Stomach (tissue), 9 donors: ENCODE results near the gene NEK10. TPM values are rescaled to one million over a fixed set of nuclear protein-coding genes. Genes with fewer than 3 reads are reported as not detected.

Experiments
- DNase-seq, 2 donors: peaks; one replicate each; pipeline versions ENCODE4 v3.0.0 to v3.0.0-alpha.2; 2013 to 2019
- H3K27ac ChIP-seq, 5 donors: fragments of 200-600 bp in 4 of 5; sonication (generic) in 4 of 5; one replicate each; pipeline ENCODE4 v1.5.1; 2013 to 2019; ENCODE audit warnings: mild to moderate bottlenecking in 1 of 5, moderate library complexity in 1 of 5
- H3K27me3 ChIP-seq, 3 donors: fragments of 200-600 bp; sonication (generic); one replicate each; pipeline ENCODE4 v1.5.1; 2017 to 2019; ENCODE audit warnings: mixed run types in 1 of 3
- H3K36me3 ChIP-seq, 4 donors: fragments of 200-600 bp; sonication (generic); 1 replicate in 3 of 4; 2 replicates in 1 of 4; pipeline ENCODE4 v1.5.1; 2016 to 2019
- H3K4me1 ChIP-seq, 4 donors: fragments of 200-600 bp; sonication (generic); one replicate each; pipeline ENCODE4 v1.5.1; 2016 to 2019
- H3K4me3 ChIP-seq, 4 donors: fragments of 200-600 bp; sonication (generic) in 3 of 4; one replicate each; pipeline ENCODE4 v1.5.1; 2016 to 2019; ENCODE audit warnings: mild to moderate bottlenecking in 1 of 4
- H3K9me3 ChIP-seq, 4 donors: fragments of 200-600 bp; sonication (generic); one replicate each; pipeline ENCODE4 v1.5.1; 2016 to 2019
- CTCF ChIP-seq, 7 experiments: fragments of 450-650 bp in 4 of 7; fragments of 200-600 bp in 3 of 7; sonication (generic) in 3 of 7; IDR thresholded peaks; one replicate each; pipeline ENCODE4 v1.5.1; 2016 to 2019; ENCODE audit warnings: antibody characterized with exemption in 7 of 7, control low read depth in 2 of 7, mild to moderate bottlenecking in 1 of 7
- EP300 ChIP-seq: sonication (generic); formaldehyde crosslinking; IDR thresholded peaks from one replicate; pipeline ENCODE4 v1.6.1; 2017; ENCODE audit warnings: antibody characterized with exemption
- POLR2A ChIP-seq, 4 donors: fragments of 450-650 bp; IDR thresholded peaks; one replicate each; pipeline ENCODE4 v1.6.1; 2016; ENCODE audit warnings: antibody characterized with exemption in 4 of 4, control low read depth in 2 of 4, mild to moderate bottlenecking in 1 of 4, moderate library complexity in 1 of 4
- POLR2AphosphoS5 ChIP-seq, 3 donors: sonication (generic); formaldehyde crosslinking; IDR thresholded peaks; one replicate each; pipeline ENCODE4 v1.6.1; 2016; ENCODE audit warnings: antibody characterized with exemption in 3 of 3
- WGBS, 5 donors: extraction: QIAGEN DNeasy Blood & Tissue Kit in 3 of 5; methylation state at CpG; one replicate each; pipeline versions ENCODE4 v1.1.5 to v1.1.7; 2013 to 2018; 5-methylcytosine and 5-hydroxymethylcytosine counted together
- intact Hi-C: fragments of 100-400 bp; cut with DNase I; formaldehyde crosslinking; loops from one replicate; pipeline ENCODE4 v1.15.1; 2023; ENCODE audit warnings: low total_unique reads
- polyA plus RNA-seq, 3 donors: library from polyadenylated mRNA; stranded (reverse); fragments of 200-250 nt; gene quantifications; one replicate each; pipeline ENCODE4 v1.2.3, GENCODE V29; 2013
- total RNA-seq, 5 donors: library from RNA; depleted of rRNA; stranded (reverse); fragments of >200 nt; gene quantifications; one replicate each; pipeline versions ENCODE4 v1.1.0 to v1.2.3, GENCODE V29; 2014 to 2016
- donor health status: healthy with polysubstance abuse.
- donor health status: Bipolar disorder and iron deficiency.
- donor health status: healthy.

The NEK10 gene
- total and polyA plus RNA-seq, 8 donors = 0.61 to 14.3 (median 1.2) TPM; not detected in 3

GRCh38 chr3:27076815-27077630 is 292.2 kb downstream of the NEK10 start:
- WGBS, 5 donors = 70 to 85% (median 77%) methylated on average over 6 of the region's 6 CpGs
- intact Hi-C loops = no loop called here
- DNase-seq = no peak

GRCh38 chr3:27074914-27075313 is 294.3 kb downstream of the NEK10 start:
- no peaks in the 10 kb centered on the region for H3K36me3 ChIP-seq
- no peak overlapping the region for H3K27ac ChIP-seq
- no peak overlapping the region for H3K4me3 ChIP-seq
- TF ChIP-seq POLR2AphosphoS5 (IDR thresholded peaks at IDR 0.05) = no peak
- no peak for TF ChIP-seq EP300
- TF ChIP-seq CTCF (IDR thresholded peaks at IDR 0.05) = no peak
- no peak for TF ChIP-seq POLR2A (IDR thresholded peaks at IDR 0.05)
- intact Hi-C loops = no loop called here
- DNase-seq = no peak
- peaks cover 0 to 7% (median 0%) of the 10 kb centered on the region in 3 donors for H3K27me3 ChIP-seq
- 87 to 93% (median 91%) methylated on average over 3 of the region's 3 CpGs for WGBS, 5 donors
- no peaks in the 10 kb centered on the region for H3K9me3 ChIP-seq
- no peaks in the 10 kb centered on the region for H3K4me1 ChIP-seq

More at GRCh38 chr3:27076815-27077630, 292.2 kb downstream of the NEK10 start:
- TF ChIP-seq EP300 (no peak), POLR2A (IDR thresholded peaks at IDR 0.05) (no peak), POLR2AphosphoS5 (IDR thresholded peaks at IDR 0.05) (no peak), CTCF (IDR thresholded peaks at IDR 0.05) (no peak)
- Histone ChIP-seq H3K9me3 (no peaks in the 10 kb centered on the region), H3K36me3 (no peaks in the 10 kb centered on the region), H3K4me3 (no peak overlapping the region), H3K27ac (no peak overlapping the region), H3K4me1 (peaks cover 0 to 4% (median under 1%) of the 10 kb centered on the region in 4 donors), H3K27me3 (peaks cover 0 to 7% (median 0%) of the 10 kb centered on the region in 3 donors)

- intact Hi-C loops = no loop called here
- no peaks in the 10 kb centered on the region for H3K4me1 ChIP-seq
- no peak overlapping the region for H3K27ac ChIP-seq
- DNase-seq = no peak
- no peak for TF ChIP-seq POLR2AphosphoS5 (IDR thresholded peaks at IDR 0.05)
- TF ChIP-seq EP300 = no peak
- TF ChIP-seq CTCF (IDR thresholded peaks at IDR 0.05) = no peak
- no peak for TF ChIP-seq POLR2A (IDR thresholded peaks at IDR 0.05)
- no peaks in the 10 kb centered on the region for H3K9me3 ChIP-seq
- WGBS, 5 donors = 64 to 72% (median 64%) methylated on average over 3 of the region's 3 CpGs
- H3K36me3 ChIP-seq = no peaks in the 10 kb centered on the region
- no peak overlapping the region for H3K4me3 ChIP-seq
- H3K27me3 ChIP-seq = peaks cover 0 to 7% (median 0%) of the 10 kb centered on the region in 3 donors
Measured at GRCh38 chr3:27073912-27074311, 295.3 kb downstream of the NEK10 start.

GRCh38 chr3:27072810-27073651 is 296.2 kb downstream of the NEK10 start:
- TF ChIP-seq POLR2AphosphoS5 (IDR thresholded peaks at IDR 0.05) (no peak), POLR2A (IDR thresholded peaks at IDR 0.05) (no peak), EP300 (no peak), CTCF (IDR thresholded peaks at IDR 0.05) (no peak)
- Histone ChIP-seq H3K9me3 (no peaks in the 10 kb centered on the region), H3K27me3 (peaks cover 0 to 7% (median 0%) of the 10 kb centered on the region in 3 donors), H3K27ac (no peak overlapping the region), H3K36me3 (no peaks in the 10 kb centered on the region), H3K4me1 (no peaks in the 10 kb centered on the region), H3K4me3 (no peak overlapping the region)
- DNase-seq = no peak
- WGBS, 5 donors = 46 to 62% (median 54%) methylated on average over 8 of the region's 8 CpGs
- intact Hi-C loops = no loop called here
